Nucleus accumbens (tissue), 56 donors: ENCODE results near the gene ALK.
A peak's percentile ranks its signal among the peaks of the same experiment; 100 is the strongest.

Experiments used
- DNase-seq, 56 donors: peaks; one replicate each; lab custom pipeline; 2025; lab: John Stamatoyannopoulos, UW

ALK gene

GRCh38 chr2:29676886-29677453 lies 244.4 kb downstream of the ALK start:
- DNase-seq = no peak

GRCh38 chr2:29664578-29664977 lies 256.8 kb downstream of the ALK start:
- no peak for DNase-seq

GRCh38 chr2:29663268-29663667 lies 258.1 kb downstream of the ALK start:
- no peak for DNase-seq

- DNase-seq = no peak
Observed at GRCh38 chr2:29662861-29663260, 258.5 kb downstream of the ALK start.

GRCh38 chr2:29660201-29660600 lies 261.2 kb downstream of the ALK start:
- no peak for DNase-seq

- DNase-seq = no peak
Observed at GRCh38 chr2:29659178-29659577, 262.2 kb downstream of the ALK start.

- peak in 18 of 56 donors; percentile 1 to 35 (median 10) for DNase-seq
Observed at GRCh38 chr2:29657674-29658073, 263.7 kb downstream of the ALK start.

GRCh38 chr2:29655391-29656086 lies 265.8 kb downstream of the ALK start:
- no peak for DNase-seq

GRCh38 chr2:29650631-29651097 lies 270.7 kb downstream of the ALK start:
- DNase-seq = peak in 6 of 56 donors; percentile 1 to 34 (median 12)

- DNase-seq = no peak
Observed at GRCh38 chr2:29644949-29645348, 276.4 kb downstream of the ALK start.

- no peak for DNase-seq
Observed at GRCh38 chr2:29643196-29643595, 278.2 kb downstream of the ALK start.

GRCh38 chr2:29640360-29640759 lies 281.0 kb downstream of the ALK start:
- no peak for DNase-seq

- no peak for DNase-seq
Observed at GRCh38 chr2:29638641-29639040, 282.7 kb downstream of the ALK start.

- DNase-seq = no peak
Observed at GRCh38 chr2:29634916-29635315, 286.5 kb downstream of the ALK start.

- DNase-seq = no peak
Observed at GRCh38 chr2:29632018-29632417, 289.4 kb downstream of the ALK start.

- no peak for DNase-seq
Observed at GRCh38 chr2:29629495-29629894, 291.9 kb downstream of the ALK start.

GRCh38 chr2:29628862-29629261 lies 292.5 kb downstream of the ALK start:
- no peak for DNase-seq

GRCh38 chr2:29628108-29628745 lies 293.2 kb downstream of the ALK start:
- DNase-seq = no peak

GRCh38 chr2:29627279-29627711 lies 294.1 kb downstream of the ALK start:
- DNase-seq = peak in 2 of 56 donors; percentile 1 to 3

GRCh38 chr2:29620890-29621289 lies 300.5 kb downstream of the ALK start:
- no peak for DNase-seq

- DNase-seq = no peak
Observed at GRCh38 chr2:29619689-29620088, 301.7 kb downstream of the ALK start.

GRCh38 chr2:29618024-29618423 lies 303.4 kb downstream of the ALK start:
- DNase-seq = no peak
